GM18508 (cell line): ENCODE measurements around the gene FRAS1.
"Not testable (repeated sequence)": the region's sequence is repeated elsewhere in the genome, so short reads cannot be mapped to it uniquely, and the experiment has no call there.

Source experiments
- ATAC-seq: cut with Tn5 transposase; IDR thresholded peaks from one replicate; pipeline ENCODE4 v1.9.1; 2021; ENCODE audit warnings: moderate number of reproducible peaks; ENCODE audit not compliant: insufficient read depth, unreplicated experiment

FRAS1 gene

DNA sequence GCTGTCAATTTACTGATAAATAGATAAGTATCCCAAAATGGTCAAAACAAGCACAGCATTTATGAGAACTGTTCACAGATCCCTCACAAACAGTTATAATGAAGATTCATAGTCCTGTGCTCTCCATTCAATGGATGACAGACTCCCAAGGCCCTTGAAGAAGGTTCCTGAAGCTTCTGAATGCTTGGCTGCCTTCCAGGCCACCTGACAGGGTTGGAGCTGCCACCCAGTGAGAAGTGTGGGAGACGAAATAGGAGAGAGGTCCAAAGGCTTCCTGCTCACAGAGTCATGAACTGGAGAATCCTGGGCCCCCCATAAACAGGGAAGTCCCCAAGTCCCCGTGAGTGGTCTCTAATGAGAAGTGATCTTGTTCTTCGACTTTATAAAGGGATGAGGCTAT, 468.4 kb downstream of the FRAS1 start:
- no peak for ATAC-seq

DNA sequence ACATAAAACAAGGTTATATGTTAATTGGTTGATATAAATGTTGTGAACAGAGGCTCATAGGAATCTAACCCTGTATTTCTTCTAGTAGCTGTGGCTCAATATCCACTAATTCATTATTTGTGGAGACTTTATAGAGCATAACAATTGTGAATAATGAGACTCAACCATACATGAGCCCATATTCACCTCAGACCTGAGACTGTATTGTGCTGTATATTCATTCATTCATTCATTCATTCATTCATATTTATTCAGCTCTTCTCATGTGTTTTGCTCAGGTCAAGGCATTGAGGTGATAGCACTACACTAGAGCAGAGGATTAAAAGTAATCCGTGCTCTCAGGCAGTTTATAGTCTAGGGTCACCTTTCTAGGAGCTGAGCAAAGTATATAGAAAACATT, 470.0 kb downstream of the FRAS1 start:
- no peak for ATAC-seq

DNA sequence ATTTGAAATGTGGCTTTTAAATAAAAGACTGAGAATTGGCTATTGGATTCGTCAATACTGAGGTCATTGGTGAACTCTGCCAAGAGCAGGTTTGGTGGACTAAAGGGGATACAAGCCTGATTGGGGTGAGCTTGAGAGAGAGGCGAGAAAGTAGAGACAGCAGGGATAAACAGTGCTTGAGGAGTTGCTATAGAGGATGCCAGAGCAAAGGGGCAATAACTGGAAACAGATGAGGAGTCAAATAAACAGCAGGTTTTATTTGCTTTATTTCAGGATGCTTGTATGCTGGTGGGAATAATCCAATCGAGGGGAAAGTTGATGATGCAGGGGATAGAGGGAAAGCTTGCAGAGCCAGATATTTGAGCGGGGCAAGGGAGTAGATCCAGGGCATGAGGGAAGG, 470.4 kb downstream of the FRAS1 start:
- ATAC-seq: no peak

DNA sequence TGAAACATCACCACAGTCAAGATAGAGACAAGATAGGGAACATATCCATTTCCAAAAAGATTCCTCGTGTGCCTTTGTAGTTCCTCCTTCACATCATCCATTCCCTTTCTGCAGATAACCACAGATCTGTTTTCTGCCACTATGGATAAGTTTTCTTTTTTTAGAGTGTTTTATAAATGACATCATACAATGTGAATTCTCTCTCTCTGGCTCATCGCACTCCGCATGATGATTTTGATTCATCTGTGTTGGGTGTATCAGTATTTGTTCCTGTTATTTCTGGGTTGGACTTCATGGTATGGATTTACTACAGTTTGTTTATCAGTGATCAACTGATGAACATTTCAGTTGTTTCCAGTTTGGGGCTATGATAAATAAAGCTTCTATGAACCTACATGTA, 471.2 kb downstream of the FRAS1 start:
- ATAC-seq: no peak

DNA sequence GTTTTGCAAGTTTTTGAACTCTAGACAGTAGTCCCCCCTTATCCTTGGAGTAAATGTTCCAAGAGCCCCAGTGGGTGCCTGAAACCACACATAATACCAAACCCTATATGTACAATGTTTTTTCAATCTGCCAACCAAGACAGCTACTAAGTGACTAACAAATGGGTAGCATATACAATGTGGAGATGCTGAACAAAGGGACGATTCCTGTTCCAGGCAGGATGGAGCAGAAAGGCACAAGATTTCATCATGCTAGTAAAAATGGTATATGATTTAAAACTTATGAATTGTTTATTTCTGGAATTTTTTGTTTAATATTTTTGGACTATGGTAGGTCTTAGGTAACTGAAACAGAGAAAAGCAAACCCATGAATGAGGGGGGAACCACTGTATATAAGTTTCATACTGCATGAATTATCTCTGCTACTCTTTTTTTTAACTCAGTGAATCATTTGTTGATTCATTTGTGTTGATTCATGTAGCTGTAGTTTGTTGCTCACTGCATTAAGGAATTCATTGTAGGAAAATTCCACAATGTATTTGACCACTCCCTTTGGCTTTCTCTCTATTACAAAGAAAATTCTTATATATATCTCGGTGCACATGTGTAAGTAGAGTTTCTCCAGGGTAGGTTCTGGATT, 472.6 kb downstream of the FRAS1 start:
- ATAC-seq: no peak

DNA sequence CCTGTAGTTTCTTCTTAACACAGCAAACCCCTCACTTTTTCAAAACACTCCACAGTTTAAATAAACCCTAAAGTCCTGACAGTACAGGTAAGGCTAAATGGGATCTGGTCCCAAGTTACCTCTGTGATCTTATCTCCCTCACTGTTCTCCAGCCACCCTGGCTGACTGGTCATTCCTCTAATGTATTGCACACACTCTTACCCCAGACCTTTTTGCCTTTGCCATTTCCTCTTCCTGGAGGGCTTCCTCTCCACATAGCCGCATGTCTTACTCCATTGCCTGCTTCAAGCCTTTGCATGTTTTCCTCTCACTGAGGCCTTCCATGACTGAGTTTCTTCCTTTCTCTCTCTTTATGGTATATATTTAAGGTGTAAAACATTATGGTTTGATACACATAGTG, 474.9 kb downstream of the FRAS1 start:
- ATAC-seq: no peak

DNA sequence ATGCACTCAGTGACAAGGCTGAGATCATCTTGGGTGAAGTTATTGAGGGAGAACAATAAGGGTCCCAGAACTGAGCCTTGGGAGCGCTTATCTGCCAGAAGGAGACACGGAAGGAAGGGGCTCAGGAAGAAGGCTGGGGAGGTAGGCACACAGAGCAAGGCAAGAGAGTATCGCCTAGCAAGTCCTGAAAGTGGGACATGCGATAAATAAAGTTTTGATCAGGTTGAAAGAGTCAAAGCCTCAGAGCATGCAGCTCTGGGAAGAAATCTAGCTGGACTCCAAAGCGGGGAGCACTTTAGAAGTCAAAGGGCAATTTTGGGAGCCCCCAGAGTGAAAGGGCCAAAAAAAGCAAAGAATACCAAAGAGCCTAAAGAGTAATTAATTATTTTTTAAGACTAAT, 476.7 kb downstream of the FRAS1 start:
- ATAC-seq: no peak

DNA sequence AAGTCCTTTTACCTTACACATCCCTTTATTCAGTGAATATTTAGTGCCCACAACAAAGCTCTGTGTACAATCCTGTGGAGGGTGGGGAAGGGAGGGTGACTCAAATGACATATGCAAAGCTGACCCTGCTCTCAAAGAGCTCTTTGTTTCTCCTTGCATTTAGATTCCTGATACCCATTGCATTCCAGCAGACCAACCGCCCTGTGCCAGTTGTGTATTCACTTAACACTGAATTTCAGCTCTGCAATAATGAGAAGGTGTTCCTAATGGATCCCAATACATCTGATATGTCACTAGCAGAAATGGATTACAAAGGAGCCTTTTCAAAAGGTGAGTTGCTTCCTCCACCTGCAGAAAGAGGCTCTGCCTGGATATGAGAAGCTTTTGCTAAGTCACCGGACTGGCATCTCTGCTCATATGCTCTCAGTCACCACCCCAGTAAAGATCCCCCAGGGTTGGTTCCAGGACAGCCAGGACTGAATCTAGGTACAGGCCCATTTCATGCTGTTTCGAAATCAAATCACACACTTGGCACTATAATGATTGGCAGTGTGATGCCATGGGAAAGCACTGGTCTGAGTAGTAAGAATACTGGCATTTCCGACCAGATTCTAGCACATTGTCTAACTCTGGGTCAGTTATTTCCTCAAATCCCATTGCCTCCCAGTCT, 477.3 kb downstream of the FRAS1 start:
- no peak for ATAC-seq

DNA sequence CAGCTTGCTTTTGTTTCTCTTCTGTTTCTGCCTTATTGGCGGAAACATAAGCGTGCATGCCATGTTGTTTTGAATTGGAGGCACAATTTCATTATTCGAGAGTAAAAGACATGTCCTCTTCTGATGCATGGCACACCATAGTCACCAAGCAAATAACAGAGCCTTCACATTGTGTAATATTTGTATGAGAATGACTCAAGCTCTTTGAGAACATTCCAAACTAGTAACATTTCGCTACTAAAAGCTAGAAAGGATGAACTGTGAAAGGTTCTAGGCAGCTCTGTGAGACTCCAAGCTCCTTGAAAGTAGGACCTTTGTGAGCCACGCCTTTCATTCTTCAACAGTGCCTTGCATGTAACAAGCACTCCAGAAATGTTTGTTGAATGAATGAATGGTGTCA, 485.2 kb downstream of the FRAS1 start:
- ATAC-seq: no peak

DNA sequence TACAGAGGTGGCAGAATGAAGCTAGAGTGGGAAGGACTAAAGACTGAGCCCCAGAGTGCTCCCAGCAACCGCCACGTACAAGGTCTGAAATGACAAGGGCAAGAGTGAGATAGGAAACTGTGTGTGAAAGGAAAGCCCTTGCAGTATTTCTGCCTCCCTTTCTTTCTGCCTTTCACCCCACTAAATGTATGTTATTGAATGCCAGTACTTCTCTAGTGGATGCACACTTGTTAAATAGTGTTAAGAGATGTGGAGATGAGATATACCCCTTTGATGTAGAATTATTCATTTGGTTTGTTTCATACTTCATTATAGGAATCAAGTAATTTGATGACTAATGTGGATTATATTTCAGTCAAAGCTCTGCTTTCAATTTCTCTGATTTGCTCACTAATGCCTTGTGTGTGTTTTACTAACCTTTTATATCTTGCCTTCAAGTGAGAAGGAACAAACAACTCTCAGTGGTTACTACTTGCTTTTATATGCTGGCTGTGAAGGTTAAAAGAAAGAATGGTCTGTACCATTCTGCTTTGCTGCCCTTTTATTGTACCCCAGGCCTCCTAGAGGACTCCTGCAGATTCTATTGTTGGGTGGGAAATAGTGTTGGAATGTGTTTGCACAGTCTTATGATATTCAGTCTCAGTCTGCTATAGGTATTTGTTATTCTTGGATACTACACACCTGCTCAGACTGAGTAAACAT, 486.5 kb downstream of the FRAS1 start:
- no peak for ATAC-seq

DNA sequence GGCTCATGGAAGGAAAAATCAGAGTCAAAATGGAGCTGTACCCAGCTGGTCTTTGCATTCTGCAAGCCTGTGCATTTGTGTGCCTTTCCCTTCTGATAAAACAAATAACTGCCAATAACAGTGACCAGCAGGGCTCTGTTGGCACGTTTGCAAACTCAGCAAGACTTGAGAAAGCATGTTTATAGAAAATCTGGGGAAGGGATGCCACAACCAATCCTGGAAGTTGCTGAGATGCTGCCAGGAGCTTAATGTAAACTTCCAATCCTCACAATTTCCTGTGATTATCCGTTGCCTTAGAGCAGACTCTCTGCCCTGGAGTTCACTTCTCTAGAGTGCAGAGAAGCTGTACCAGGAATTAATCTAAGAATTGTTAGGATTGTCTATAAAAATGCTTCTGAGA, 487.6 kb downstream of the FRAS1 start:
- no peak for ATAC-seq

DNA sequence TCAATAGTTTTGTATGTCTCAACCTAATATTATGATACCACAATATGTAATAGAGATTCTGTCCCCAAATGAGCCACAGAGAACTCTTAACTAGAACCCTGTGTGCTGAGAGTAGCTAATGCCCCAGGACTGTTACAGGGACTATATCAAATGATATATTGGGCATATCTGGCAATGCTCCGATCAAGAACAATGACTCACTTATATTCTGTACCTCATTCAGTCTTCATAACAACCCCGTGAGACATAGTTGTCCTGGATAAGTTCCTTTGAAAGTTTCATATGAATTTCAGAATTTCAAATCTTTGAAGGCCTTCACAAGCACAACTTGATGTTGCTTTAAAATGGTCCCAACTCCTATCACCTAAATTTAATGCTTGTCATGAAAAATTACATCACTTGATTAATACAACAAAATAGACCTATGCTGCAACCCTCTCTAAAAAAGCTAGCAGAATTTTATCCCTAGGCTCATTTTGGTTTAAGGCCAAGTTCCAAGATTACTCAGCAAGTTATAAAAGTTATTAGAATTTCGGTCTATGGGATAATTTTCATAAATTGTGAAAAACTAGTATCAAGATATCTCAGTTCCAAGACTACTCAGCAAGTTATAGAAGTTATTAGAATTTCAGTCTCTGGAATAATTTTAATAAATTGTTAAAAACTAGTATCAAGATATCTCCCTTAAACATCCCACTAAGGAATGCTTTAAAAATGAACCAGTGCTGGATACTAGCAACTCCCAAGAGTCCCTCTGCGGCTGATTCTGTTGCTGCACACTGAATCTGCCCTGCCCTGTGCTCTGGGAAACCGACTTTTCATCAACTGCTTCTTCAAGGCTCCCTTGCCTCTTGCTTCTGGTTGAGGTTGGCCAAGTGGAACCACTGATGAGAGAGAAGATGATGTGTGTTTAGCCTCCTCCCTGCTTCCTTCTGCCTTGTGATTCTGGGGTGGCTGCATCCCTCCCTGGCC, 488.4 kb downstream of the FRAS1 start:
- ATAC-seq: no peak

DNA sequence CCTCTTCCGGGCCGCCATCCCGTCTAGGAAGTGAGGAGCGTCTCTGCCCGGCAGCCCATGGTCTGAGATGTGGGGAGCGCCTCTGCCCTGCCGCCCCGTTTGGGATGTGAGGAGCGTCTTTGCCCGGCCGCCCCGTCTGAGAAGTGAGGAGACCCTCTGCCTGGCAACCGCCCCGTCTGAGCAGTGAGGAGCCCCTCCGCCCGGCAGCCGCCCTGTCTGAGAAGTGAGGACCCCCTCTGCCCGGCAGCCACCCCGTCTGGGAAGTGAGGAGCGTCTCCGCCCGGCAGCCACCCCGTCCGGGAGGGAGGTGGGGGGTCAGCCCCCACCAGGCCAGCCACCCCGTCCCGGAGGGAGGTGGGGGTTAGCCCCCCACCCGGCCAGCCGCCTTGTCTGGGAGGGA, 490.8 kb downstream of the FRAS1 start:
- ATAC-seq: not testable (repeated sequence)

DNA sequence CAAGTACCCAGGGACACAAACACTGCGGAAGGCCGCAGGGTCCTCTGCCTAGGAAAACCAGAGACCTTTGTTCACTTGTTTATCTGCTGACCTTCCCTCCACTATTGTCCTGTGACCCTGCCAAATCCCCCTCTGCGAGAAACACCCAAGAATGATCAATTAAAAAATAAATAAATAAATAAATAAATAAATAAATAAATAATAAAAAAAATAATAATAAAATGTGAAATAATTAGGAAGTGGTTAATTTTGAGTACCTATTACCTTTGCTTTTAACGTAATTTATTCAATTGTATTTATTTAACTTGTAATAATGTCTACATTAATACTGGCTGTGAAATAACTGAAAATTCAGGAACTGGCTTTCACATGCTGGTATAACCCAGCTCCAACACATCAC, 491.8 kb downstream of the FRAS1 start:
- not testable (repeated sequence) for ATAC-seq

DNA sequence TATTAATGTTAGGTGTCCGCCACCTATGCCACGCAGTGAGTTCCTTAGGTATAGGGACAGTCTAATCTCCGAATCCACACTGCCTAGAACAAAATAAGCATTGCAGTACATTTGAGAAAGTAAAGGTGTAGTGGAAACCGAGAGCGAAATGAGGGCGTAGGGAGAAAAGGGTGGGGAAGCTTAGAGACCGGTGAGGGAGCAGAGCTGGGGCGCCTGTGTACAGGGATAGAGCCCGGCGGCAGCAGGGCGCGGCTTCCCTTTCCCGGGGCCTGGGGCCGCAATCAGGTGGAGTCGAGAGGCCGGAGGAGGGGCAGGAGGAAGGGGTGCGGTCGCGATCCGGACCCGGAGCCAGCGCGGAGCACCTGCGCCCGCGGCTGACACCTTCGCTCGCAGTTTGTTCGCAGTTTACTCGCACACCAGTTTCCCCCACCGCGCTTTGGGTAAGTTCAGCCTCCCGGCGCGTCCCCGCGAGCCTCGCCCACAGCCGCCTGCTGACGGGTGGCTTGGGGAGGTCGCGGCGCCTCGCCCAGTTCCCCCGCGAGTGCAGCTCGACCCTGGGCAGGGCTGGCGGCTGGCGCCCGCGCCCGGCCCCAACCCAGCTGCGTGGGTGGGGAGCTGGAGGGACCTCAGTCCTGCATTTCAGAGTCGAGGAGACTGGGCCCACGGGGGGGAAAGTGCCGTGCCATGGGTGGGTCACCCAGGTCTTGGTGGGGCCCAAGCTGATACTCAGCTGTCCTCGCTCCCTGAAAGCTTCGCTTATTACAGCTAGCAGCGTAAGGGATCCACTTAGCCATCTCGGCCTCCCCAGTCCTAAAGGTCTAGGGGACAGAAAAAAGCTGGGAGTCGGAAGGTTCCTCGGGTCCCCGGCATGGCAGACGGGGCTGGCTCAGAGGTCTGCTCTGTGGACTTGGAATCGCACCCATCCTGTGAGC, 494.6 kb downstream of the FRAS1 start, which contains the start of gene ANXA3:
TSS of gene ANXA3 (plus strand) at position 351 of the 932 bp plus-strand sequence. CDS start 2,704 bp downstream, outside the sequence.
- ATAC-seq: no peak

DNA sequence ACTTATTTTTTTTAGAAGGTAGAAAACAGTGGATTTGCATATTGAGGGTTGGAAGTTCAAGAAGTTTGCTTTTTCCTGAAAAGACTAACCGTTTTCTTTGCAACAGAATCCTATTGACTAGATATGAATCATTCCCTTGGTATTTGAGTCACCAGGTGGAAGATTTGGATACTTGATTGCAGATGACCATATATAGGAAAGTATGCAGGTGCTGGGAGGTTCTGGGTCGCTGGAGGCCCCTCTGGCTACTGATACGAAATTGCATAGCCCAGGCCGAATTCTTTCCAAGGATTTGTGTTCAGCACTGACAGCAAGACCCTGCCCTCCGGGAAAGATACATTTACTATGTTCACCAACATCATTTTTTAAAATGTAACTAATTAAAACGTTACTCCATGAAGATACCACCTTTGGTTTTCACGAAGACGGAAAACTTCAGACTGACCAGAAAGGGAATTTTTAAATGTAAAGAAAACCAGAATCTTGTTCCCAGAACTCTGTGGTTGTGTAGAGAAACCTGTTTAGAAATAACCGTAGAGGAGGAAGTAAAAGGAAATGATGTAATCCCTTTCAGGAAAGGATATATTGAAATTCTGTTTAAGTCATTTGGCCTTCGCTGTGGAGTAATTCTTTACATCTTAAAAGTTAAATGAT, 495.4 kb downstream of the FRAS1 start:
- ATAC-seq: no peak

DNA sequence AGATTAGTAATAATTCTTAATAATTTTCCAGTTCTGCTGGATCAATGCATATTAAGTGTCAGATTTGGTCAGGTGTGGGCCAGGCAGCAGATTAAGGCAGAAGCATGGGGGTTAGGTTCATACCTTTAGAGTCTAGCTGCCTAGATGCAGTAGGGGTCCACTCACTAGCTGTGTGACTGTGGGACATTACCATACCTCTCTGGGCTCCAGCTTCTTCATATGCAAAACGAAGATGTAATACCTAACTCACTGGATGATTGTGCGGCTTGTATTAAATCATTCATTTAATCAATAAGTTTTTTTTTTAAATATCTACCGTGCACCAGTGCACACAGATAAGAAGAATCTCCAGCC, 495.9 kb downstream of the FRAS1 start:
- ATAC-seq: no peak

DNA sequence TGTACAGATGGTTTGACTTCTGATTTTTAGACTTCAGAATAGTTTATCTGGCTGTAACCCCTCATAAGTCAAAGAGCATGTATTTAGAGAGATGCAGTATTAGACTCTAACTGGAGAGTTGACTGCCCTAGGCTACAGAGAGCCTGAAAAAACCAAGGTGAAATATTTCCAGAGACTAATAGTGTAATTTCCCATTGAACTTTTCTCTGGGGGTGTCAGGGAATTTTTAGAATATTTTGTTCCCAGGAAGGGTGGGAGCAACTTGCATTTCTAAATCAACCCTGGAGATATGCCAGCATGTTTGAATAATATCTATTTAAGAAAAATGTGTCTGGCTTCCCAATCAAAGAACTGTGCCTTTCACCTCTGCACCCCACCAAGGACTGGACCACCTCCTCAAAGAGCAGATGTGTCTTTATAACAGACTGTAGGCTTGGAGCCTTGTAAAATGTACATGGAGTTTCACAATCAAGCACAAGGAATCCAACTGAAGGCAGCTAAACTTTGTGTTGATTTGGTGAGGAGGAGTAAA, 496.5 kb downstream of the FRAS1 start:
- ATAC-seq: no peak

DNA sequence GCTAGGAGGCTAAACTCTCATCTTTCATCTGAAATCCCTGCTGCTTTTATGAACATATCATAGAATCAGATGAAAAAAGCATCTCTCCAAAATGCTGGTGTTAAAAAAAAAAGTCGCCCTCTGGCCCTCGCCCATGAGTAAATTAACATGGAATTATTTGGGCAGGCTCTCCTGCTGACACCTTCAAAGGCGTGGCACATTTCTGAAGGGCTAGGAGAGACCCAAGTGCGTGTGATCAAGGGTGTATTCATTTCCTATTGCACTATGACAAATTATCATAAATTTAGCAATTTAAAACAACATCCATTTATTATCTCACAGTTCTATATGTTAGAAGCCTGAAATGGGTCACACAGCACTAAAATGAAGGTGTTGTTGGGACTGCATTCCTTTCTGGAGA, 499.5 kb downstream of the FRAS1 start:
- ATAC-seq: no peak
